Measurements from ENCODE around the gene PIGA. TPM values are rescaled to one million over a fixed set of nuclear protein-coding genes. Genes with fewer than 3 reads are reported as not detected.

The PIGA gene
- total RNA-seq (2011; cell fraction: chromatin; rRNA removed; ENCODE audit: low replicate concordance), result 51.5 and 81.3 TPM in 2 replicates
- total RNA-seq (2011; cell fraction: nucleolus; rRNA removed), result 19.5 and 21.6 TPM in 2 replicates
- 44.0 and 93.4 TPM in 2 replicates for total RNA-seq (2011; cell fraction: nucleoplasm; rRNA removed)
- total RNA-seq (2014; rRNA removed) (14.8 and 16.0 TPM in 2 replicates), total RNA-seq (2014; rRNA removed; fragmentation: Illumina TruSeq; extraction: Trizol) (28.5 and 32.8 TPM in 2 replicates), total RNA-seq (2015; rRNA removed; fragmentation: Illumina TruSeq; extraction: Trizol) (20.6 and 23.5 TPM in 2 replicates), total RNA-seq (2021) (26.5 and 28.0 TPM in 2 replicates), polyA plus RNA-seq (2011; rRNA removed) (32.3 and 36.9 TPM in 2 replicates), polyA plus RNA-seq (2014; fragmentation: Illumina TruSeq; extraction: Trizol) (22.8 and 23.9 TPM in 2 replicates), polyA plus RNA-seq (2014; fragmentation: Nextera tagmentation; extraction: Ambion mirVana) (10 to 100 TPM; 21.6 to 31.2 TPM), polyA plus RNA-seq (2014; rRNA removed) (14.7 and 16.9 TPM in 2 replicates), polyA minus RNA-seq (2011; rRNA and poly(A)+ RNA removed) (56.2 and 69.2 TPM in 2 replicates), Bru-seq, nascent RNA (percentile 88 among the genes with signal in this experiment), BruChase-seq, experiment 1, labeled RNA remaining after a 2-hour chase (percentile 84 among the genes with signal in this experiment), BruChase-seq, experiment 2, labeled RNA remaining after a 6-hour chase (percentile 89 among the genes with signal in this experiment)
- polyA plus RNA-seq (2011; cell fraction: cytosol; rRNA removed), result 9.9 and 15.7 TPM in 2 replicates
- polyA plus RNA-seq (2011; cell fraction: nucleus; rRNA removed), result 38.0 and 39.6 TPM in 2 replicates
- 12.3 and 17.0 TPM in 2 replicates for polyA plus RNA-seq (2012)
- polyA minus RNA-seq (2011; cell fraction: cytosol; rRNA and poly(A)+ RNA removed), result 12.7 and 13.6 TPM in 2 replicates
- 27.6 and 52.5 TPM in 2 replicates for polyA minus RNA-seq (2011; cell fraction: nucleus; rRNA and poly(A)+ RNA removed)
- long read RNA-seq, experiment 1, transcript PIGA-210 (6 exons, 854 nt), result minor isoform, 5 of 52 reads
- long read RNA-seq, experiment 1, transcript PIGA-201 (6 exons, 3,652 nt), result major isoform, 17 of 52 reads
- long read RNA-seq, experiment 1, partial matches to known transcripts, result 11 of 52 reads
- long read RNA-seq, experiment 1, other reads (novel, unspliced or antisense), result 12 of 52 reads
- long read RNA-seq, experiment 2, partial matches to known transcripts, result 2 of 13 reads
- long read RNA-seq, experiment 2, other reads (novel, unspliced or antisense), result 11 of 13 reads
- long read RNA-seq, experiment 3, partial matches to known transcripts, result 2 of 9 reads
- long read RNA-seq, experiment 3, other reads (novel, unspliced or antisense), result 2 of 9 reads

- H3K36me3 ChIP-seq (ENCODE audit: control insufficient read depth, insufficient read depth, low read length), result peaks cover 29% of the 10 kb centered on the region; the same call in 2 of the 3 replicates
- FAIRE-seq (peak; percentile 98), ATAC-seq (peak; percentile 100), DNase-seq (ENCODE audit: extremely low read depth in 1 of 4, low spot score in 3 of 4) (peak; percentile 96 to 97 (median 96))
- no peaks in the 10 kb centered on the region for H4K20me1 ChIP-seq (replicated peaks; ENCODE audit: control insufficient read depth, insufficient read depth, low read length)
- peaks cover 0 to 3% of the 10 kb centered on the region in 2 experiments; a peak in 2 of 5 replicates for H3K27me3 ChIP-seq (ENCODE audit: control insufficient read depth in 2 of 2, insufficient read depth in 2 of 2, low read length in 2 of 2)
- ChIA-PET POLR2A (no interaction called here), CTCF (ENCODE audit: low intra/inter-chr PET ratio) (no interaction called here)
- WGBS (ENCODE audit: insufficient coverage, low coverage, missing lambda C conversion rate), result under 1% methylated on average over 43 of the region's 72 CpGs
- peak within 1 kb of the TSS; percentile 94 for H2AFZ ChIP-seq (ENCODE audit: low read depth, low read length)
- H3K27ac ChIP-seq (ENCODE audit: extremely low read depth, low read depth, low read length), result peak within 1 kb of the TSS; percentile 81
- peak within 1 kb of the TSS; percentile 96 for H3K4me2 ChIP-seq (ENCODE audit: insufficient read depth, low read length)
- H3K4me1 ChIP-seq (replicated peaks in 1 of 2; ENCODE audit: control insufficient read depth in 2 of 2, insufficient read depth in 2 of 2, low read length in 2 of 2), result no peaks in the 10 kb centered on the region; a peak in 2 of 5 replicates
- no peaks in the 10 kb centered on the region for H3K9me3 ChIP-seq (replicated peaks; ENCODE audit: control insufficient read depth, insufficient read depth, low read depth, low read length)
- TSS peak; percentile 65 for BruUV-seq (replicated peaks)
- in situ Hi-C loops (cut with MboI) (loop anchor here (25.0 kb wide), 1 partner anchor 127 kb away; no protein-coding TSS in a partner anchor), intact Hi-C loops (cut with micrococcal nuclease) (no loop called here)
- H3K9me1 ChIP-seq (ENCODE audit: control insufficient read depth, insufficient read depth, low read length), result no peaks in the 10 kb centered on the region
- H3K9ac ChIP-seq (ENCODE audit: insufficient read depth in 1 of 2, low read depth in 2 of 2, low read length in 2 of 2), result peak within 1 kb of the TSS; percentile 91 to 95
- H3K4me3 ChIP-seq, result peak within 1 kb of the TSS; percentile 84
- peaks cover 28% of the 10 kb centered on the region for H3K79me2 ChIP-seq (ENCODE audit: control insufficient read depth, insufficient read depth, low read length)
- TF ChIP-seq NR2C2 (CRISPR knock-in tag; IDR thresholded peaks at IDR 0.05), result no peak
- TF ChIP-seq NR2C2 (tag; IDR thresholded peaks at IDR 0.05), result peak; percentile 76
- TF ChIP-seq ZNF280A (IDR thresholded peaks at IDR 0.05; ENCODE audit: low read depth, partially characterized antibody), result no peak
- TF ChIP-seq ESRRA (IDR thresholded peaks at IDR 0.05; ENCODE audit: borderline replicate concordance, low read depth), result no peak
- TF ChIP-seq ZFP91 (CRISPR knock-in tag; IDR thresholded peaks at IDR 0.05), result 0 out of 2 replicates have a peak, but pooled peaks have one; percentile 36
- no peak for TF ChIP-seq THRAP3 (IDR thresholded peaks at IDR 0.05; ENCODE audit: borderline replicate concordance)
- peak; percentile 91 for TF ChIP-seq RFX1 (IDR thresholded peaks at IDR 0.05)
- peak; percentile 98 for TF ChIP-seq NRF1 (conservative IDR thresholded peaks at IDR 0.05 in 1 of 2, IDR thresholded peaks at IDR 0.05 in 1 of 2)
- TF ChIP-seq TAF9B (IDR thresholded peaks at IDR 0.05; ENCODE audit: partially characterized antibody), result peak; percentile 59
- peak; percentile 53 for TF ChIP-seq L3MBTL2 (IDR thresholded peaks at IDR 0.05)
- 0 out of 2 replicates have a peak, but pooled peaks have one; percentile 55 for TF ChIP-seq FOXP1 (CRISPR knock-in tag; IDR thresholded peaks at IDR 0.05)
- peak; percentile 48 for TF ChIP-seq SP2 (IDR thresholded peaks at IDR 0.05; ENCODE audit: extremely low read depth, low read depth, low read length, poor library complexity, severe bottlenecking)
- no peak for TF ChIP-seq GTF2F1 (IDR thresholded peaks at IDR 0.05; ENCODE audit: low read depth, low read length)
Measured at GRCh38 chrX:15335135-15336022, at the start of gene PIGA. Gene PIGA (minus strand): TSS chrX:15335523. CDS start chrX:15331930, 3,593 bp downstream.
